ENCODE data around the gene HOXB6.

Gene HOXB6

GRCh38 chr17:48634493-48635208 lies 29.9 kb upstream of the HOXB6 start:
- DNase-seq (ENCODE audit: low read depth) = no peak

- DNase-seq (ENCODE audit: low read depth) = no peak
Measured at GRCh38 chr17:48633266-48633677, 28.5 kb upstream of the HOXB6 start.

GRCh38 chr17:48632579-48633265 lies 27.9 kb upstream of the HOXB6 start:
- DNase-seq (ENCODE audit: low read depth) = no peak

- no peak for DNase-seq (ENCODE audit: low read depth)
Measured at GRCh38 chr17:48631693-48632578, 27.1 kb upstream of the HOXB6 start.

- no peak for DNase-seq (ENCODE audit: low read depth)
Measured at GRCh38 chr17:48630925-48631692, 26.3 kb upstream of the HOXB6 start.

- no peak for DNase-seq (ENCODE audit: low read depth)
Measured at GRCh38 chr17:48630009-48630924, 25.5 kb upstream of the HOXB6 start.

- DNase-seq (ENCODE audit: low read depth) = no peak
Measured at GRCh38 chr17:48629411-48629759, 24.6 kb upstream of the HOXB6 start.

GRCh38 chr17:48628649-48629410 lies 24.0 kb upstream of the HOXB6 start:
- DNase-seq (ENCODE audit: low read depth) = no peak

- no peak for DNase-seq (ENCODE audit: low read depth)
Measured at GRCh38 chr17:48627623-48628521, 23.1 kb upstream of the HOXB6 start.

GRCh38 chr17:48627118-48627597 lies 22.4 kb upstream of the HOXB6 start:
- DNase-seq (ENCODE audit: low read depth) = no peak

GRCh38 chr17:48626245-48627117 lies 21.7 kb upstream of the HOXB6 start, which contains the start of gene HOXB9:
Gene HOXB9 (minus strand): TSS chr17:48626358. CDS start chr17:48626269, 89 bp downstream.
- DNase-seq (ENCODE audit: low read depth) = peak; percentile 61

GRCh38 chr17:48625495-48626244 lies 20.9 kb upstream of the HOXB6 start:
- DNase-seq (ENCODE audit: low read depth) = no peak

- DNase-seq (ENCODE audit: low read depth) = no peak
Measured at GRCh38 chr17:48624544-48625494, 20.0 kb upstream of the HOXB6 start.

GRCh38 chr17:48624118-48624517 lies 19.3 kb upstream of the HOXB6 start:
- DNase-seq (ENCODE audit: low read depth) = no peak

- DNase-seq (ENCODE audit: low read depth) = no peak
Measured at GRCh38 chr17:48623583-48623982, 18.8 kb upstream of the HOXB6 start.

GRCh38 chr17:48622857-48623256 lies 18.1 kb upstream of the HOXB6 start:
- no peak for DNase-seq (ENCODE audit: low read depth)

All from stimulated activated CD4-positive, alpha-beta T cell treated with anti-CD3 and anti-CD28 coated beads, Interleukin-2, amount 100 ng/mL, for 4 hours (primary cell).